HG02642 (cell line): ENCODE results near the gene CATSPERE.
"Not testable (repeated sequence)": the region's sequence is repeated elsewhere in the genome, so short reads cannot be mapped to it uniquely, and the experiment has no call there.

Source experiments
- ATAC-seq: cut with Tn5 transposase; IDR thresholded peaks from one replicate; pipeline ENCODE4 v1.9.1; 2021; ENCODE audit warnings: mild to moderate bottlenecking; ENCODE audit not compliant: unreplicated experiment, poor library complexity

Gene CATSPERE

DNA sequence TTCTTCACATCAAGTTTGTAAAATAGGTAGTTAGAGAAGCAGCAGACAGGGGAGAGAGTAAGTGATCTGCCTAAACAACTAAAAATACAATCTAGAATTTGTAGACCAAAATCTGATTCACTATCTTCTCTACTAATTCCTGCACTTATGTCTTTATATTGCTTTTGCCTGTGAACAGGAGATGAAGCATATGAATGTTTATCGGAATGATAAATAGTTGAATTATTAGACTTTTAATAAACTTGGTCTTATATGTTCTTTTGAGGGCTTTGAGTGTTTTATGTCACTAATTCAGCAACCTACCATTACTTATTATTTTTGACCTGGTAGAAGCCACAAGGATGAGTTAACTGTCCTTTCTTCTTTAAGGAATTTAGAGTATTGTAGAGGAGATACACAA, 194.1 kb downstream of the CATSPERE start:
- no peak for ATAC-seq

DNA sequence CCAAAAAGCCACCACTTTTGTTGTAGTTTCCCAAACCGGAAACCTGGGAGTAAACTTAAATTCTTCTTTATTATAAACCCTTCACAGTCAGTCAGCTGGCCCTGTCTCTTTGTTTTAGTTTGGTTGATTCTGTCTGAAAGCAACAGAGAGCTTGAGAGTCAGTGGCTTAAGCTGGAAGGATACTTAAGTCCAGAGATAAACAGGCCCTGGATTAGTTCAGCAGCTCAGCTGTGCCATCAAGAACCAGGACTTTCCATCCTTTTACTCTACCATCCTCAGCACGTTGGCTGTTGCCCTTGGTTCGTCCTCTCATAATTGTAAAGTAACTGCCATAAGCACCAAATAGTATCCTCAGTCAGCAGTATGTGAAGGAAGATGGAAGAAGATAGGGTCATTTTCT, 196.3 kb downstream of the CATSPERE start:
- no peak for ATAC-seq

- no peak for ATAC-seq
Observed at GRCh38 chr1:244659694-244660093, 198.6 kb downstream of the CATSPERE start.

GRCh38 chr1:244660595-244660994, 199.5 kb downstream of the CATSPERE start:
- ATAC-seq, result no peak

DNA sequence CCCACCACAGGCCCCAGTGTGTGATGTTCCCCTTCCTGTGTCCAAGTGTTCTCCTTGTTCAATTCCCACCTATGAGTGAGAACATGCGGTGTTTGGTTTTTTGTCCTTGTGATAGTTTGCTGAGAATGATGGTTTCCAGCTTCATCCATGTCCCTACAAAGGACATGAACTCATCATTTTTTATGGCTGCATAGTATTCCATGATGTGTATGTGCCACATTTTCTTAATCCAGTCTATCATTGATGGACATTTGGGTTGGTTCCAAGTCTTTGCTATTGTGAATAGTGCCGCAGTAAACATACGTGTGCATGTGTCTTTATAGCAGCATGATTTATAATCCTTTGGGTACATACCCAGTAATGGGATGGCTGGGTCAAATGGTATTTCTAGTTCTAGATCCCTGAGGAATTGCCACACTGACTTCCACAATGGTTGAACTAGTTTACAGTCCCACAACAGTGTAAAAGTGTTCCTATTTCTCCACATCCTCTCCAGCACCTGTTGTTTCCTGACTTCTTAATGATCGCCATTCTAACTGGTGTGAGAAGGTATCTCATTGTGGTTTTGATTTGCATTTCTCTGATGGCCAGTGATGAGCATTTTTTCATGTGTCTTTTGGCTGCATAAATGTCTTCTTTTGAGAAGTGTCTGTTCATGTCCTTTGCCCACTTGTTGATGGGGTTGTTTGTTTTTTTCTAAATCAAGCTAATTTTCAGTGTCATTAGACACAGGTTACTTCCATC, 200.7 kb downstream of the CATSPERE start:
- ATAC-seq, result not testable (repeated sequence)

DNA sequence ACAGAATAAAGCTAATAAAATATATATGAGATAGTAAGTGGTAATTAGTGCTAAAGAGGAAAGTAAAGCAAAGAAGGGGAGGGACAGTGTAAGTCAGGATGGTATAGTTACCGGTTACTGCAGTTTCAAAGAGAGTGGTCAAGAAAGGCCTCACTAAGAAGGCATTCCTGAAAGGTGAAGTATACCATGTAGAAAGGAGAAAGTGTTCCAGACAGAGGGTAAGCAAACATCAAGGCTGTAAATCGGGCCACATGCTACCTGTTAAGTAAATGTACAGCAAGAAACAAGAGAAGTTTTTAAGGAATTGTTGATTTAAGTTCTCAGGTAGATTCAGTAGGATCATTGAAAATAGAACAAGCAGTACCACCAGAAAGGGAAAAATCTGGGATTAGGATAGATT, 201.5 kb downstream of the CATSPERE start:
- ATAC-seq, result no peak

DNA sequence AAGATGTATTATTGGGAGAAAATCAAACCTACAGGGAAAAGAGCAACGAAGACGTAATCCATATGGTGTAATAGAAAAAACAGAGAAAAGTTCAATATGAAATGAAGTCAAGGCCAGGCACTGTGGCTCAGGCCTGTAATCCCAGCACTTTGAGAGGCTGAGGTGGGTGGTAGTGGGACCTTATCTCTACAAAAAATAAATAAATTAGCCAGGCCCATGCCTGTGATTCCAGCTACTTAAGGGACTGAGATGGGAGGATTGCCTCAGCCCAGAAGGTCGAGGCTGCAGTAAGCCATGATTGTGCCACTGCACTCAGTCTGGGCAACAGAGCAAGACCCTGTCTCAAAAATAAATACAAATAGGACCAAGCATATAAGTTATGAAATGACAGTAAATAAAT, 203.3 kb downstream of the CATSPERE start:
- no peak for ATAC-seq

DNA sequence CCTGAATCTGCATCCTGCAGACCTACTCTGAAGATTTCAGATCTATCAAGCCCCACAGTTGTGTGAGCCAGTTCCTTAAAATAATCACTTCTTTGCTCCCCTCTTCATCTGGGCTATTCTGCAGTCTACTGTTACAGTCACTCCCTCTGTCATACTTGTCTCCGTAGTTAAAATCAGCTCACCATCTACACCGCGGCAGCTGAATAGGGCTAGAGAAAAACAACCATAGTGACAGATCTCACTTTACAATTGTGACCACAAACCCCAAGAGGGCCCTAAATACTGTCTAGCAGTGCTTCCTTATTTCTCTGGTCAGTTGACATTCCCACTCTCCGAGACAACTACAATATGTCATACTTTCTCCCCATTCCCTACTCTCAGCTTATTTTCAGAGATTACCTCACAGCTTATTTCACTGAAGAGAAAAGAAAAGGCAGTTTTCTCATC, 204.7 kb downstream of the CATSPERE start:
- peak; percentile 75 for ATAC-seq

- ATAC-seq, result not testable (repeated sequence)
Observed at GRCh38 chr1:244666672-244667418, 205.8 kb downstream of the CATSPERE start.

DNA sequence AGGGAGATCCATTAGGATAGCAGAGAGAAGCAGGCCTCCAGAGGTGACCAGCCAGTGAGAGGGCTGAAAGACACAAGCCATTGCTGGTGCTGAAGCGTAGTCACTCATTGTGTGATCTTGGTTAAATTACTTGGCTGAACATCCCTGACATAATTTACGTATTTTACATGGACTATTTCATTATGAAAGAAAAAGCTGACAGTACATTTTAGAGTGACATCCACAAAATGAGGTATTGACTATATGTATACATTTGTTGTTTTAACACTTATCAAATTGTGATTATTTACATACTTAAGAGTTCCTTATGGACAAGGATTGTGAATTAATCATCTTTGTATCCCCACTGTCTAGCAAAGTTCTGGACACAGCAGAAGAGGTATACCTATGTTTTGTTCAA, 206.7 kb downstream of the CATSPERE start:
- ATAC-seq, result no peak

GRCh38 chr1:244672946-244673682, 212.0 kb downstream of the CATSPERE start:
- no peak for ATAC-seq

DNA sequence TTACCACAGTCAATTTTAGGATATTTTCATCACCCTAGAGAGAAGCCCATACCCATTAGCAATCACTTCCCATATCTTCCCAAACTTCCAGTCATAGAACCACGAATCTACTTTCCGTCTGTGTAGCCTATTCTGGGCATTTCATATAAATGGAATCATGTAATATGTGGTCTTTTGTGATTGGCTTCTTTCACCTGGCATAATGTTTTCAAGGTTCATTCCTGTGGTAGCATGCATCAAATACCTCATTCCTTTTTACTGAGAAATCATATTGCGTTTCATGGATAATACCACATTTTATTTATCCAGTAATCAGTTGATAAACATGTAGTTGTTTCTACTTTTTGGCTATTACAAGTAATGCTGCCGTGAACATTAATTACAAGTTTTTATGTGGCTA, 213.4 kb downstream of the CATSPERE start:
- no peak for ATAC-seq

DNA sequence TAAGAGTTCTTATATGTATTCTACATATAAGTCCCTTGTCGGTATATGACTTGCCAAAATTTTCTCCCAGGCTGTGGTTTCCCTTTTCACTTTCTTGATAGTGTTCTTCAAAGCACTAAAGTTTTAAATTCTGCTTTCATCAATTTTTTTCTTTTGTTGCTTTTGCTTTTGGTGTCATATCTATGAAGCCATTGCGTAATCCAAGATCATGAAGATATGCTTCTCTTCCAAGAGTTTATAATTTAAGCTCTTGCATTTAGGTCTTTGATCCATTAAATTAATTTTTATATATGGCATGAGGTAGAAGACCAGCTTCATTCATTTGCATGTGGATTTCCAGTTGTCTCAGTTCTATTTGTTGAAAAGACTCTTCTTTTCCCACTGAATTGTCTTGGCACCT, 214.1 kb downstream of the CATSPERE start:
- no peak for ATAC-seq

GRCh38 chr1:244678697-244679096, 217.6 kb downstream of the CATSPERE start:
- no peak for ATAC-seq

DNA sequence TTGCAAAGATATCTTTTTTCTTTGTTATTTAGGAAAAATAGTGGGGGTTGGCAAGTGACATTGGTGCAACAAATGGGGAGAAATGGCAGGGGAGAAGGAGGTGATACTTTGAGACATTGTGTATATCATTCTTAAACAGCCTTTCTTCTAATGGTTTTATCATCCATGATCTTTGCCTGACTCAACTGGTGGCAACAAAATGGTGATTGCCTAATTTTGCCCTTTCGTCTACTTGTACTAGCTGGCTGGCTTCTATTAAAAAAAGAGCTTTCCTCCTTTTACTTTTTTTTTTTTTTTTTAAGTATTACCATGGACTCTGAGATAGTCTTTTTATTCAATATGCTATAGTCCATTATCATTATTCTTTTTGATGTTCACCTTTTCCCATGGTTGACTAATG, 219.6 kb downstream of the CATSPERE start:
- ATAC-seq, result no peak

DNA sequence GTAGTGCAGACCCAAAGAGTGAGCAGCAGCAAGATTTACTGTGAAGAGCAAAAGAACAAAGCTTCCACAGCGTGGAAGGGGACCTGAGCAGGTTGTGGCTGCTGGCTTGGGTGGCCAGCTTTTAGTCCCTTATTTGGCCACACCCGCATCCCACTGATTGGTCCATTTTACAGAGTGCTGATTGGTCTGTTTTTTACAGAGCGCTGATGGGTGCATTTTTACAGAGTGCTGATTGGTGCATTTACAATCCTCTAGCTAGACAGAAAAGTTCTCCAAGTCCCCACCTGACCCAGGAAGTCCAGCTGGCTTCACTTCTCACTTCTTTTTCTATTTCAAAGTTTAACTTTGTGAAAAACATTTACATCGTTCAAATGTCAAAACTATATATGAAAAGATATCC, 221.0 kb downstream of the CATSPERE start:
- not testable (repeated sequence) for ATAC-seq
